ENCODE measurements around the gene GNG3. TPM values are rescaled to one million over a fixed set of nuclear protein-coding genes. Genes with fewer than 3 reads are reported as not detected.
A peak's percentile ranks its signal among the peaks of the same experiment; 100 is the strongest.

Gene GNG3
- total RNA-seq, 6 experiments from 2014 or later, result not detected

DNA sequence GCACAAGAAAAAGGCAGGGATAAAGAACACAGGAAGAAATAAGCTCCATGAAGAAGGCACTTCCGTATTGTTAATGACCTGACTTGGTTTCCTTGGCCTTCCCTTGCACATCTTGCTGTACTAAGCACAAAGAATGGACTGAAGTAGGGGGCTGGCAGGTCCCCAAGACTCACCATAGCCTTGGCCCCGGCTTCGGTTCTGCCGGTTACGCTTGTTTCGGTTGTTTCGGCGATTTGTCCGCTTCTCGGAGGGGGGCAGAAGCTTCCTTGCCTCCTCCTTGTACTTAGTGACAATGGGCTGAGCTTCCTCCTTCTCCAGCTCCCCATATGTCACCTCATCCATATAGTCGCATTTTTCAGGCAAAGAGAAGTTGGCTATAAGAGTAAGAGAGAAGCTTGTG is 9.3 kb downstream of the GNG3 start:
- H3K4me3 ChIP-seq, result no peak overlapping the region
- no peak for TF ChIP-seq CTCF (IDR thresholded peaks at IDR 0.05)
- no peak for TF ChIP-seq POLR2A (IDR thresholded peaks at IDR 0.05)
- no peak overlapping the region for H3K27ac ChIP-seq
- DNase-seq, result no peak
- H3K36me3 ChIP-seq, result peaks cover 0 to 83% (median 56%) of the 10 kb centered on the region in 4 donors
- intact Hi-C loops (cut with DNase I), result no loop called here
- peaks cover 0 to 34% (median 14%) of the 10 kb centered on the region in 4 donors for H3K4me1 ChIP-seq
- H3K9me3 ChIP-seq, result no peaks in the 10 kb centered on the region
- 87% methylated on average over 9 of the region's 11 CpGs for WGBS (ENCODE audit: insufficient coverage, low coverage, low lambda C conversion rate, missing lambda C conversion rate)
- H3K27me3 ChIP-seq, result no peaks in the 10 kb centered on the region
- ATAC-seq, result no peak

- intact Hi-C loops (cut with DNase I), result no loop called here
- peaks cover 12 to 97% (median 72%) of the 10 kb centered on the region in 4 donors for H3K36me3 ChIP-seq
- H3K4me3 ChIP-seq, result no peak overlapping the region
- ATAC-seq (no peak), DNase-seq (no peak)
- no peak overlapping the region for H3K27ac ChIP-seq
- 68% methylated on average over 2 of the region's 2 CpGs for WGBS (ENCODE audit: insufficient coverage, low coverage, low lambda C conversion rate, missing lambda C conversion rate)
- H3K4me1 ChIP-seq, result peaks cover 0 to 13% (median 3%) of the 10 kb centered on the region in 4 donors
- TF ChIP-seq CTCF (IDR thresholded peaks at IDR 0.05) (no peak), POLR2A (IDR thresholded peaks at IDR 0.05) (no peak)
- H3K27me3 ChIP-seq, result no peaks in the 10 kb centered on the region
- no peaks in the 10 kb centered on the region for H3K9me3 ChIP-seq
These were observed 12.0 kb downstream of the GNG3 start for GRCh38 chr11:62719302-62719978.

DNA sequence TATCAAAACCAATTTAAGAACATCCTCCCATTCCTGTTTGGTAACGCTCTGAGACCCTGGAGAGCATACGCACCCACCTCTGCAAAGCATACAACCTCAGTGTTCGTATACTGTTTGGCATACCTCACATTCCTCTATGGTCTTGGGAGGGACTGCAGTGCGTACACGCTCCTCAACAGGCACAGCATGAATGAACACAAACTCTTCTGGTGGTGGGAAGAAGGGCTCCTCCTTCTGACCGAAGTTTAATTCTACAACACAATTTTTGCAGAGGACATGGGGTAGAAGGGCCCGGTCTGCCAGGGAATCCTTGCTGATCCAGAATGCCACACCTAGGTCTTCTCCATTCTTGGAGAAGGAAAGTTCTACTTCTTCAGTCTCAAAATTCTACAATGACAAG is 14.5 kb downstream of the GNG3 start:
- TF ChIP-seq POLR2A (IDR thresholded peaks at IDR 0.05) (no peak), CTCF (IDR thresholded peaks at IDR 0.05) (no peak)
- intact Hi-C loops (cut with DNase I), result no loop called here
- no peaks in the 10 kb centered on the region for H3K9me3 ChIP-seq
- no peak overlapping the region for H3K4me3 ChIP-seq
- no peak overlapping the region for H3K27ac ChIP-seq
- no peaks in the 10 kb centered on the region for H3K27me3 ChIP-seq
- ATAC-seq (no peak), DNase-seq (no peak)
- WGBS (ENCODE audit: insufficient coverage, low coverage, low lambda C conversion rate, missing lambda C conversion rate), result 76% methylated on average over 6 of the region's 7 CpGs
- peaks cover 12 to 72% (median 56%) of the 10 kb centered on the region in 4 donors for H3K36me3 ChIP-seq
- peaks cover 0 to 14% (median 5%) of the 10 kb centered on the region in 4 donors for H3K4me1 ChIP-seq

- DNase-seq, result no peak
- Histone ChIP-seq H3K36me3 (peaks cover 12 to 50% (median 40%) of the 10 kb centered on the region in 4 donors), H3K9me3 (no peaks in the 10 kb centered on the region), H3K4me3 (peak overlapping the region in 1 of 3 donors; percentile 84), H3K27ac (no peak overlapping the region), H3K4me1 (peaks cover 0 to 14% (median 5%) of the 10 kb centered on the region in 4 donors), H3K27me3 (no peaks in the 10 kb centered on the region)
- no peak for ATAC-seq
- 65% methylated on average over 8 of the region's 8 CpGs for WGBS (ENCODE audit: insufficient coverage, low coverage, low lambda C conversion rate, missing lambda C conversion rate)
- intact Hi-C loops (cut with DNase I), result no loop called here
- TF ChIP-seq CTCF (IDR thresholded peaks at IDR 0.05) (no peak), POLR2A (IDR thresholded peaks at IDR 0.05) (no peak)
These were observed 16.7 kb downstream of the GNG3 start for GRCh38 chr11:62724171-62724570.
